ENCODE data around the gene LRRIQ4.

- TF ChIP-seq CTCF (conservative IDR thresholded peaks at IDR 0.05 in 1 of 2, IDR thresholded peaks at IDR 0.05 in 1 of 2; ENCODE audit: extremely low read depth in 1 of 2, insufficient read depth in 1 of 2, low read depth in 1 of 2, low read length in 2 of 2) (no peak), EZH2 (IDR thresholded peaks at IDR 0.05; ENCODE audit: borderline replicate concordance, low read length) (no peak)
Measured at GRCh38 chr3:169804681-169805080, 8.0 kb upstream of the LRRIQ4 start.

Measured in mammary epithelial cell (primary cell).